Mammary epithelial cell (primary cell): ENCODE results near the gene CEP295NL.

Experiments
- CTCF ChIP-seq, 2 donors: IDR thresholded peaks in 1 of 2; conservative IDR thresholded peaks in 1 of 2; 2 replicates each; pipeline ENCODE4 v1.5.1; 2011 to 2012; ENCODE audit warnings: inconsistent platforms in 2 of 2, low read length in 2 of 2, mild to moderate bottlenecking in 2 of 2, control low read depth in 1 of 2, low read depth in 1 of 2; ENCODE audit not compliant: insufficient read depth in 1 of 2; ENCODE audit errors: extremely low read depth in 1 of 2
- EZH2 ChIP-seq: IDR thresholded peaks from 2 replicates; pipeline ENCODE4 v1.6.1; 2012; ENCODE audit warnings: low read length, inconsistent platforms, borderline replicate concordance

GRCh38 chr17:78884876-78885667 is 17.9 kb downstream of the CEP295NL start:
- TF ChIP-seq CTCF (conservative IDR thresholded peaks at IDR 0.05 in 1 of 2, IDR thresholded peaks at IDR 0.05 in 1 of 2; ENCODE audit: extremely low read depth in 1 of 2, insufficient read depth in 1 of 2, low read depth in 1 of 2, low read length in 2 of 2) (no peak), EZH2 (no peak)
